ENCODE results near the gene SPRR3.

DNA sequence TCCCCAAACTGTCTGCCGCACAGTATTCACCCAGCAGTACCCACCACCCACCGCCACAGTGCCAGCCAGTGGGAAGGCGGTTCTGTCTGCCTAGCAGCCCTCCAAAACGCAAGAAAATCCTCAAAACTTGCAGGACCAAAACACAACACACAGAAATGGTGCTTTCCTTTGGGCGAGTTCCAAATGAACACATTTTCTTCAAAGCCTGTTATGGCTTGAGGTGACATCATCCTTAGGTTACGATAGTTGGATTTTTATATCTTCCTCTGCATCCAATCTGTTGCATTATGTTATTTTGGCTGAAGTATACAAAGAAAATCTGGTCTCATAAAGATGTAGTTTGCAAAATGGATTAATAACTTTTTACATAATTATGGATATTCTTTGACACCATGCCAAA lies 8.4 kb upstream of the SPRR3 start:
- TF ChIP-seq, protein P1, sequence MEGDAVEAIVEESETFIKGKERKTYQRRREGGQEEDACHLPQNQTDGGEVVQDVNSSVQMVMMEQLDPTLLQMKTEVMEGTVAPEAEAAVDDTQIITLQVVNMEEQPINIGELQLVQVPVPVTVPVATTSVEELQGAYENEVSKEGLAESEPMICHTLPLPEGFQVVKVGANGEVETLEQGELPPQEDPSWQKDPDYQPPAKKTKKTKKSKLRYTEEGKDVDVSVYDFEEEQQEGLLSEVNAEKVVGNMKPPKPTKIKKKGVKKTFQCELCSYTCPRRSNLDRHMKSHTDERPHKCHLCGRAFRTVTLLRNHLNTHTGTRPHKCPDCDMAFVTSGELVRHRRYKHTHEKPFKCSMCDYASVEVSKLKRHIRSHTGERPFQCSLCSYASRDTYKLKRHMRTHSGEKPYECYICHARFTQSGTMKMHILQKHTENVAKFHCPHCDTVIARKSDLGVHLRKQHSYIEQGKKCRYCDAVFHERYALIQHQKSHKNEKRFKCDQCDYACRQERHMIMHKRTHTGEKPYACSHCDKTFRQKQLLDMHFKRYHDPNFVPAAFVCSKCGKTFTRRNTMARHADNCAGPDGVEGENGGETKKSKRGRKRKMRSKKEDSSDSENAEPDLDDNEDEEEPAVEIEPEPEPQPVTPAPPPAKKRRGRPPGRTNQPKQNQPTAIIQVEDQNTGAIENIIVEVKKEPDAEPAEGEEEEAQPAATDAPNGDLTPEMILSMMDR (conservative IDR thresholded peaks at IDR 0.05; ENCODE audit: low read depth, low read length) = no peak
- TF ChIP-seq EZH2 (IDR thresholded peaks at IDR 0.05; ENCODE audit: borderline replicate concordance, low read depth, low read length, poor library complexity, severe bottlenecking) = no peak
